Sciatic nerve (tissue), 2 donors: ENCODE data around the gene PHF5A. TPM values are rescaled to one million over a fixed set of nuclear protein-coding genes. Genes with fewer than 3 reads are reported as not detected.

Source experiments
- ATAC-seq: fragments of 200-7000 bp; cut with Tn5 transposase; one replicate; pipeline ENCODE4 v1.9.1; 2020; ENCODE audit warnings: mild to moderate bottlenecking, moderate library complexity
- DNase-seq: peaks from one replicate; pipeline ENCODE4 v3.0.0-alpha.2; 2020; ENCODE audit warnings: low spot score
- intact Hi-C: fragments of 100-400 bp; cut with DNase I; formaldehyde crosslinking; loops from one replicate; pipeline ENCODE4 v1.14.2; 2022
- total RNA-seq: library from RNA; stranded (reverse); fragmentation: NEBNext Ultra II Directional; extraction: Animal tissue kit (Norgen Biotek cat#: 25700); gene quantifications from one replicate; pipeline ENCODE4 v1.2.1, GENCODE V29; 2021
- donor health status: DM: no; HTN: no; CAD: no.
- donor health status: DM: no; HTN: no; CAD: no.

Gene PHF5A
- total RNA-seq, 1 donor from 2014 or later = 26.9 TPM

- ATAC-seq (peak; percentile 69), DNase-seq (no peak)
- intact Hi-C loops = no loop called here
Observed at GRCh38 chr22:41491374-41492100, 23.0 kb upstream of the PHF5A start.

- intact Hi-C loops = no loop called here
- ATAC-seq (no peak), DNase-seq (no peak)
Observed at GRCh38 chr22:41488596-41489385, 20.3 kb upstream of the PHF5A start.

GRCh38 chr22:41488076-41488475, 19.6 kb upstream of the PHF5A start:
- ATAC-seq (no peak), DNase-seq (no peak)
- intact Hi-C loops = no loop called here

- no peak for ATAC-seq
- intact Hi-C loops = no loop called here
- DNase-seq = no peak
Observed at GRCh38 chr22:41487037-41487935, 18.8 kb upstream of the PHF5A start.

GRCh38 chr22:41485033-41485432, 16.5 kb upstream of the PHF5A start:
- no peak for ATAC-seq
- no peak for DNase-seq
- intact Hi-C loops = no loop called here

- ATAC-seq (peak; percentile 27), DNase-seq (no peak)
- intact Hi-C loops = no loop called here
Observed at GRCh38 chr22:41482319-41482935, 13.9 kb upstream of the PHF5A start.

- no peak for DNase-seq
- intact Hi-C loops = no loop called here
Observed at GRCh38 chr22:41481925-41482318, 13.4 kb upstream of the PHF5A start.

GRCh38 chr22:41481131-41481830, 12.8 kb upstream of the PHF5A start:
- intact Hi-C loops = no loop called here
- no peak for ATAC-seq
- no peak for DNase-seq

More at GRCh38 chr22:41481925-41482318, 13.4 kb upstream of the PHF5A start:
- ATAC-seq = no peak

GRCh38 chr22:41480397-41480735, 11.9 kb upstream of the PHF5A start:
- DNase-seq = no peak
- intact Hi-C loops = no loop called here
- ATAC-seq = peak; percentile 28

- no peak for DNase-seq
- ATAC-seq = peak; percentile 40
- intact Hi-C loops = no loop called here
Observed at GRCh38 chr22:41479671-41480396, 11.3 kb upstream of the PHF5A start.

GRCh38 chr22:41478891-41479521, 10.5 kb upstream of the PHF5A start:
- intact Hi-C loops = no loop called here

GRCh38 chr22:41478473-41478872, 10.0 kb upstream of the PHF5A start:
- DNase-seq = no peak
- intact Hi-C loops = no loop called here
- no peak for ATAC-seq

More at GRCh38 chr22:41478891-41479521, 10.5 kb upstream of the PHF5A start:
- DNase-seq (no peak), ATAC-seq (peak; percentile 71)

GRCh38 chr22:41474872-41475451, 6.5 kb upstream of the PHF5A start:
- intact Hi-C loops = no loop called here
- no peak for DNase-seq
- ATAC-seq = no peak

GRCh38 chr22:41471568-41471967, 3.1 kb upstream of the PHF5A start:
- ATAC-seq = no peak
- intact Hi-C loops = no loop called here

GRCh38 chr22:41470886-41471285, 2.4 kb upstream of the PHF5A start:
- intact Hi-C loops = no loop called here
- ATAC-seq (no peak), DNase-seq (no peak)

More at GRCh38 chr22:41471568-41471967, 3.1 kb upstream of the PHF5A start:
- no peak for DNase-seq

- ATAC-seq = no peak
- no peak for DNase-seq
- intact Hi-C loops = no loop called here
Observed at GRCh38 chr22:41469218-41469851, 843 bp upstream of the PHF5A start.

- intact Hi-C loops = no loop called here
- no peak for ATAC-seq
- DNase-seq = no peak
Observed at GRCh38 chr22:41461901-41462300, 6.6 kb downstream of the PHF5A start.
